GM19397 (cell line): Measurements from ENCODE around the gene POU3F1.
A peak's percentile ranks its signal among the peaks of the same experiment; 100 is the strongest.

Source experiments
- ATAC-seq: cut with Tn5 transposase; IDR thresholded peaks from one replicate; pipeline ENCODE4 v1.9.1; 2021; ENCODE audit warnings: mild to moderate bottlenecking, moderate library complexity; ENCODE audit not compliant: unreplicated experiment

Gene POU3F1

DNA sequence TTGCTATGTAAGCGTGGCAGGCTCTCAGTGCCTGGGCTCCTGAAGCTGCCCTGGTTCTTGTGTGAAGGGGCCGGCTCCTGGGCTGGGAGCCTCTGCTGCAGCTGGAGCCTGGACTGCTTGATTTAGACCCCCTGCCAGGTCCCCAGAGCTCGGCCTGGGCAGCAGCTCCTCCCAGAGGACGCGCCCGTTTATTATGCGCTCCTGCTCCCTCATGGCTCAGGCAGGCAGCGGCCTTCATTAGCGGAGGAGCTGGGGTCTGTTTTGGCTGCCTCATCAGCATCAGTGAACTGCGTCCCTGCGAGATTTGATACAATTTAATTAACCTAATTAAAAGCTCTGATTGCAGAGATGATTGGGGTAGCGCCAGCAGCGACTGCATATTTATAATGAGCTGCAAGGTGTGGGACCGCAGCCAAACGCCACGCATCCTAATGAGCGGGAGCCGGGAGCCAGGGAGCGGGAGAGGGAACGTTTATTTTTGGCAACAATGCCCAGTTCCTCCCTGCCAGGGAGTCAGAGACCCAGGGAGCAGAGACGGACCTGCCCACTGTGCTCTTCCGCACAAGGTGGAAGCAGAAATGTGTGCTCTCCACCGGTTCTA lies 17.4 kb downstream of the POU3F1 start:
- no peak for ATAC-seq

DNA sequence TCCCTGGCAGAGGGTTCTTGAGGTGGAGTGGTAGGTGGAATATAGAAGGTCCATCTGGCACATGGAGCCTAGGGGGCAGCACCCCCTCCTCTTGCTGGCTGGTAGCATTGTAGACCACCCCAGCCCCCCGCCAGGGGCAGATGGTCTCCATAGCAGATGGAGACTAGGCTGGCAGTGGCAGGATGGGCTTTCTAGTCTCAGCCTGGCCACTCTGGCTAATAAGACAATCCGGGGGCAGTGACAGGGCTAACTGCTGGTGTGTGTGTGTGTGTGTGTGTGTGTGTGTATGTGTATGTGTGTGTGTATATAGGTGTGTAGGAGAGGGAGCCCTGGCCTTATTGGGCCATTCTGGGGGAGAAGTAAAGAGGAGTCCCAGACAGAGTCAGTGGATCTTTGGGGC lies 17.9 kb downstream of the POU3F1 start:
- no peak for ATAC-seq

DNA sequence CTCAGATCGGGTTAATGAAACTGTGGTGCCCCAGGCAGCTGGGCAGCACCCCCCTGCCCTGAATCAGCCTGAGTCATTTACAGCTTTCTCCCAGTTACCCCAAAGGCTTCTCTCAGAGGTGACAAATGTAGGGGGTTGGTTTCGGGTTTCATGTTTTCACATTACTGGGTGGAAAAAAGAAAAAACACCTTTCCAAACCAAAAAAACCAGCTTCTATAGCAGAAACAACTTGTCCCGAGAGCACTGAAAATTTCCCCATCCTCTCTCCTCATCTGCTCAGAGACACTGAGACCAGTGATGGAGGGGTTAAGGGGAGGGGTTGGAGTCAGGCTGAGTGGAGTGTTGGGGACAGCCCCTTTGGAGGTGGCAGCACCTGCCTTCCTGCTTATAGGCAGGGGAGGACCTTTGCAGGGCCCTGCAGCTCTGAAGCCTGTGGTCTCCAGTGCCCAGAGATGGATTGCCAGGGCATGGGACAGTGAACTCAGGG lies 18.4 kb downstream of the POU3F1 start:
- ATAC-seq: peak; percentile 63

DNA sequence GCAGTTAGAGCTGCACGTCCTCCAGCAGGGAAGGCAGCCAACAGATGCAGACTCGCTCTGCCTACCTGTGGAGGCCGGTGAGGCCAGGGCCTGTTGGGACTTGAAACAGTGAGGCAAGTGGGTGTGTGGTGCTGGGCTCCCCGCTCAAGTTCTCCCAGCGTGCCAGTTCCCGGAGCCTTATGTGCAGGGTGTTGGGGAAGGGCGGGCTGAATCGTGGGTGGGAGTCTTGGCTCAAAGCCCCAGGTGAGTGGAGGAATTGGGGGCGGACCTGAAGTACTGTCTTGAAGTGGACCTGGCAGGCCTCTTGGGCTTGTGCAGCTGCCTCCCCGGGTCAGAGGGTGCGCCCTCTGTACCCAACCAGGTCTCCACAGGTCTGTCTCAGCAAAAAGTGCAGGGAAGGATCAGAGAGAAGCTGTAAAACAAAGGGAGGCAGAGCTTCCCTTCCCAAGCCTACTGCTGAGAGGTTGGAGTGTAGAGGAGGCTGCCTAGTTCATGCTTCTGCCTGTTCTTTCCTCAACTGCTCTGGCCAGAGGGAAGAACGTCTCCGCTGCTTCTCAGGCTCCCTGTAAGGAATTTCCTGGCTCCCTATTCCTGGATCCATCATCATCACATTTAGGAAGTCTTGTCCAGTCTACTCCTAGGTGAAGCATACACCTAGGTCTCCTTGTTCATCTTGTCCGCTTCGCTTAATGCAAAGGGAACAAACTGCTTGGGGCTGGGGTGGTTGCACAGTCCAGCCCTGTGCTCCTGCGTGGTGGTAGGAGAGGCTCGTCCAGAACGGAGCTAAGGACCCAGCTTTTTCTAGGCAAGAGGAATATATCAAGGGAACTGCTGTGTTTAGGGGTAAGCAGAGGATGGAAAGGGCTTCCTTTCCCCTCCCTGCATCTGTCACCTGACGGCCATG lies 19.1 kb downstream of the POU3F1 start:
- ATAC-seq: no peak

DNA sequence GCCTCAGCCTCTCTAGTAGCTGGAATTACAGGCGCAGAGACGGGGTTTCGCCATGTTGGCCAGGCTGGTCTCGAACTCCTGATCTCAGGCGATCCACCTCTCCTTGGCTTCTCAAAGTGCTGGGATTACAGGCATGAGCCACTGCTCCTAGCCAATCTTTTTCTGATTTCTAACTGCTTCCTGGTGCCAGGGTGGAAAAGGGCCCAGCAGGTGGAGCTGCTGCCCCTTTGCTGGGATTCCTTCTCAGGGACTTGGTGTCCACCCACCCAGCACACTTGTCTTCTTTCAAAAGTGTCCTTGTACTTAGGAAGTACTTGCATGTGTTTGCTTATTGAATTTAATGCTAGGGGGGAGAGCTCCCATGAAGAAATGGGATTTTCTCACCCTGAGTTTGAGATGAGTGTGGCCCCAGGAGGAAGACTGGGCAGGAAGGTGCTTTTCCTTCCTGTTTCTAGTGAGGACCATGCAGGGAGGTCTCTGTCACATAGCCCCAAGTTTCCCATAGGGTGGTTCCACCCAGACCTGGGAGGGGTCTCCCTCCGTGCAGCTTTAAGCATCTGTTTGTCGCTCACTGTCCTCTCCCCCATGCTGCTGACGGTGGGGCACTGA lies 19.9 kb downstream of the POU3F1 start:
- no peak for ATAC-seq

DNA sequence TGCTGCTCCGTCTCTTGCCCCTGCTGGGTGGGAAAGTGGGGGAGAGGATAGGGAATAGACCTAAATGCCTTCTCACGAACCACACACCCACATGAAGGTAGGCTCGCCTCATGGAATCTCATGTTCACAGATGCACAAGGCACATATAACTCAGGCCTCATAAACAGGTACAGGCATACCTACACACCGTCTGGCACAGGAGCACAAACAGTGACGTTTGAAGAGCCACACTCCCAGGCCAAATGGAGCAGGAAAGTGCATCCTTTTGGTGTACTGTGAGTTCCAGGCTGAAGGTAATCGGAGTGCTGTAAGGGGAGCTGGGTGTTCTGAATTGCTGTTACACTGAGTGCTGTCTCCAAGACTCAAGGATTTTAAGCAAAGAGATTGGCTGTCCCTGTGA lies 20.9 kb downstream of the POU3F1 start:
- no peak for ATAC-seq

DNA sequence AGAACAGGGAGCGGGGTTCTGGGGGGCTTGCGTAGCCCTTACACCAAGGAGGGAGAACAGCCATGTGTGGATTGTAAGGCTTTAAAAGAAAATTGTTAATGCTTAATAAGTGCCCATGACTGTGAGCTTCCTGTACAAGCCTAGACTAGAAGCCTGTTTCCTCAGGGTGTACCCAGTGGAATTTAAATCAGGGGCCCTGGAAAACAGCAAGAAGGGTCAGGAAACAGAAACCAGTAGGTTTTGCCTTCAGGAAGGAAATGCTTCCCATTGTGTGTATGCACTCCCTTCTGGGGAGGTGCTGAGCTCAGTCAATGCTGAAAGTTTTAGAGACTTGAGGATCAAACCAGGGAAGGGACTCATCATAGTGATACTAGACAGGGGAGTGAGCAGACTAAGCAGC lies 21.4 kb downstream of the POU3F1 start:
- no peak for ATAC-seq

DNA sequence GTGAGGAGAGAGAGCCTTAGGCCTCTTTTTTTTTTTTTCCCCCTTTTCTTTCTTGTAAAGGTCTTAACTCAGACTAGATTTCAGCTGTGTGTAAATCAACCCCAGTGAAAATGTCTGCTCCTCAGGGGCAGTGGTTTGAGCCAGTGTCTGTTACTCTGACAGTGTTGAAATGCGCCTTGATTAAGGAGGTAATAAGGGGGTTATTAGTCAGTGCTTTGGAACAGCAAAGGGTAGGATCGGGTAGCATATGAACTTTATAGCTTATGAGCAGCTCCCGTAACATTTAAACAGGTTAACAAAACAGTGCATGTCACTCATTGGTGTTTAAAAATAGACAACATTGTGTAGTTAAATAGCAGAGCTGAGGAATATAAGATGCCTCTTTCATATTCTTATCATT lies 23.8 kb downstream of the POU3F1 start:
- no peak for ATAC-seq

DNA sequence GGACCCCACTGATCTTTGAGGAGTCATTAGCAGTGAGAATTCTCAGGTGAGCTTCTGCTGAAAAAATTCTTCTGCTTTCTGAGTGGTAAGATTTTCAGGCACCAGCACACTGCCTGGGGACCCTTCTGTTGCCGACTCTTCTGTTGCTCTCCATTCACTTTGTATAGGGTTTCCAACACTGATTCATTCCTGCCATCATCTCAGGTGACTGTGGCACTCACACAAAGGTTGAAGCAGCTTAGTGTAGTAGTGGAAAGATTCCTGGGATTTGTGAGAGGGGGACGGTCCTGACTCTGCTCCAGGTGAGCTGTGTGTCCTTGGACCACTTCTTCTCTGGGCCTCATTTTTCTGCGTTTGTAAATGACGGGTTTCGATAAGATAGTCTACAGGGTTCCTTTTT lies 24.6 kb downstream of the POU3F1 start:
- ATAC-seq: no peak

DNA sequence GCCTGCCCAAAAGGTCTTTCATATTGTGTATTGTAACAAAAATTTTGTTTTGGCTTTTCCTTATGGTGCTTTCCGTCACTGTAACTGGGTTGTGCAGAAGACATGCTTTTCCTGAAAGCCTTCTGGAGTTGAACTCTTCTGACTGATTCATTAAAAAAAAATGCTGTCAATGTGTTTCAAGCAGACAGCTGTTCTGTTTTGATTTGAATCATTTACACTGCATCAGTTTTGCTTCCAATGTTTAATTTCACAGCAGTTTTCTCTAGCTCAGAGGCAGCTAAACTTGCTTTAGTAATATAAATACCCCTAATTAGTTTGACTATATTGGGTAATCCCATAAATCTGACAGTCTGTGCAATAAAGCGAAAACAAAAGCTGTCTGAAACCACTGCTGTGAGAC lies 26.2 kb downstream of the POU3F1 start:
- ATAC-seq: no peak

DNA sequence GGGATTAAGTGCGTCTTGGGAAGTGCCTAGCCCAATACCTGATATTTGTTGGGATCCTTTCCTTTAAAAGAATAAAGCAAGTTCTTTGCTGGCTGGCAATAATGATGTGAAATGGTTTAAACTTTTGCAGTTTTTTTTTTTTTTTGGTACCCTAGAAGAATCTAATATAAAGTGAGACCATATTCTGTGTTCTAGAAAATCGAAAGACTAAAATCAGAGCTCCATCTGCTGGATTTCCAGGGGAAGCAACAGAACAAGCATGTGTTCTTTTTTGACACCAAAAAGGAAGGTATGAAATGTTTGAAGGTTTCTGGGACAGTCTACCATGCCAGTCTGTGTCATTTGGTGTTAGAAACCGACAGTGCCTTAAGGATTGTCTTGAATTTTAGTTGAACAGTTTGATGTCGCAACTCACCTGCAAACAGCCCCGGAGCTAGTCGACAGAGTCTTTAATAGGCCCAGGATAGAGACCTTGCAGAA lies 27.7 kb downstream of the POU3F1 start:
- ATAC-seq: no peak

DNA sequence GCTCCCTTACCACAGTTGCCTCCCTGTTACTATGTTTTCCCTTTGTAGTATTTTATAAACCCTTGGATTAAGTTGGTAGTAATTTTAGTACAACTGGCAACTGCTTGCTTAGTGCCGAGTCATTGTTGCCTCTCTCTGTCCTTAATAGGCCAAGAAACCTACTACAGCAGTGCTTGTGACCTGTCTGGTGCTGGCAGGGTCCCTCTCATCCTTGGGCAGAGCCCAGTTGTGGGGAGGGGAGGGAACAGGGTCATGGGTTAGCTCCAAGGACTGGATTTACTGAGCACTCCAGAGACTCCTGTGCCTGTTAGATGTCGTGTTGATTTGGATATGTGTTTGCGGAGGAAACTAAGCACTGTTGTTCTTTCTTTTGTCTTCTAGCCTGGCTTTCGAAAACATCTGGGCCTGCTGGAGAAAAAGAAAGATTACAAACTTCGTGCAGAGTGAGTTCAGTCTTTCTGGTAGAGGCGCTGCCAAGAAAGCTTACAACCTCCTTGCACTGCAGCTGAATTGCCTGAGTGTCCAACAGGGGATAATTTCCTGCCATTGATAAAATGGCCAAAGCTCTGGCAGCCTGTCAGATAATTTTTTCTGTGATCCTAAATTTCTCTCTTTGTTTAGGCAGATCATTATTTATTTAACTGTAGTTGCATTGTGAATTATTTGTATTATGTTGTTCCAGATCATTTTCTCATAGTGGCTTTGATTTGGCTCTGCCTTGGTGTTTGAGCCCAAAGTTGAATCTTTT lies 30.4 kb downstream of the POU3F1 start:
- ATAC-seq: no peak

DNA sequence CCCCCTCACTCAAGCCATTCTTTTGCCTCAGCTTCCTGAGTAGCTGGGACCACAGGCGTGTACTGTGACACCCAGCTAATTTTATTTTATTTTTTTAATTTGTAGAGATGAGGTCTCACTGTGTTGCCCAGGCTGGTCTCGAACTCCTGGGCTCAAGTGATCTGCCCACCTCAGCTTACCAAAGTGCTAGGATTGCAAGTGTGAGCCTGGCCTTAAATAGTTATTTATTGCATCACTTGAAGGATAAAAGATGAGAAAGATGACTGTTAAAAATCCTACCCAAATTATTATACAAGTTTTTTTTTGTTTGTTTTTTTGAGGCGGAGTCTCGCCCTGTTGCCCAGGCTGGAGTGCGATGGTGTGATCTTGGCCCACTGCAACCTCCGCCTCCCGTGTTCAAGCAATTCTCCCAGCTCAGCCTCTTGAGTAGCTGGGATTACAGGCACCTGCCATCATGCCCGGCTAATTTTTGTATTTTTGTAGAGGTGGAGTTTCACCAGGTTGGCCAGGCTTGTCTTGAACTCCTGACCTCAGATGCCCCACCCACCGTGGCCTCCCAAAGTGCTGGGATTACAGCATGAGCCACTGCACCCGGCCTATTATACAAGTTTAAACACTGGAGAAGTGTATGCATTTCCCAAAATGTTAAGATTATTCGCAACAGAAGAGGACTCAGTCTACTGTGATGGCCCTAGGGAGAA lies 31.7 kb downstream of the POU3F1 start:
- ATAC-seq: no peak

DNA sequence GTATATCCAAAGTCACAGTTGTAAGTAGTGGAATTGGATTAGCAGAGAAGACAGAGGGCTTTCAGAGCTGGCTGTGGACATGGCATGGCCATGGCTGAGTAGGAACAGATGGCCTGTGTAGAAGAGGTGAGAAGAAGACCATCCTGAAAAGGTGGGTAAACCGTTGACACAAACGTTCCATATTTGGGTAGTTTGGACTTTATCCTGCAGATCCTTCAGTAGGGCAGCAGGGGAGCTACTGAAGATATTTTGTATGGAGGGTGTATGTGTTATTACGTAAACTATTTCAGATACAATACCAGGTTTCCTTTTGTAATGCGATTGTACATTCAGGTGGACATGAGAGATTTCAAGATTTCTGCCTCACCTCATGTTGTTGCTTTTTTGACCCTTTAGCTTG lies 32.4 kb downstream of the POU3F1 start:
- ATAC-seq: no peak

DNA sequence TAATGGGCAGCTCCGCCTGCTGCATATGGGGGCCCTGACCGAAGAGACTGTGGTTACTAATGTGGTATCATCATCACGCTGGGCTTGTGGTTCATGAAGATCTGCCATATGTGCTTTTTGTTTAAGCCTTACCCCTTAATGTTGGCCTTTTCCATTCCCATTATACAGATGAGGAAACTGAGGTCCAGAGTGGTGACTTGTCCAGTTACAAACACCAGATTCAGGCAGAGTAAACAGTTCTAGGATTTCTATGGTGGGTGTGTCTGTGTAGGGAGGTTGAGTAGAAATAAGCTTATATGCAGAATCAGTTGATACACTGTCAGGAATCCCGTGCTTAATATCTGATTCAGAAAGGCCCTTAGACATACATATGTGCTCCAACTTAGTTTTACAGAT lies 33.4 kb downstream of the POU3F1 start:
- no peak for ATAC-seq

DNA sequence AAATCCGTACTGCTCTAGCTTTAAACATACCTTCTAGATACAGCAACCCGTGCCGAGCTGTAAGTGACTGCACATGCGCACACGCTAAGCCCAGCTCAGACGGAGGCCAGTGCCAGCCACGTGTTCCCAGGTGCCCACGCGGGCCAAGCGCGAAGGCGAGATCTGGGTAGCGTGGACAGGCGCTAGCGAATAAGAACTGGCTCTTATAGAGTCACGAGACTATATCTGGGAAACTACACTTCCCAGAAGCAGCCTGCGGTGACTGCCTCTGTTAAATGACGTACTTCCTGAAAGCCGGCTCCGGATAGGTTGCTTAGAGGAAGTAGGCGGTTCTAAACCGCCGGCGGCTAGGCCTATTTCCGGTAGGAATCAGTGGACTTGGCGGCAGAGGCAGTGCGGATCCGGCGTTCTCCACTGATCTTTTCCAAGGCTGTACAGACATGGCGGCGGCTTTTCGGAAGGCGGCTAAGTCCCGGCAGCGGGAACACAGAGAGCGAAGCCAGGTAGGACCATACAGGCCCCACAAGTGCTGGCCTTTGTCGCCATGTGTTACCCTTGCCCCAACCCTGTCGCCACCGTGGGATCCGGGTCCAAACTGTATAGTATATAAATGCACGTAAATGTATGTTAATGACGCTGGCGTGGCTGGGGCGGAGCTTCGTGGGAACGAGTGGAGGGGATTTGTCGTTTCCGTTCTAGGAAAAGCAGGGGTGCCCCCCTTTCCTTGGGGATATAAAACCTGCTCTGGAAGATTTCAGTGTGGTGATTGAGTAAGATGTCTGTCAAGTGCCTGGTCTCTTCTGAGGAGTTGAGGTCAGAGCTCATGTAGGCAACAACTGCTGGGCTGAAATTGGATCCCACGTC lies 34.0 kb downstream of the POU3F1 start, which contains the start of gene UTP11:
Gene UTP11, plus strand, starts transcription at position 372 of the 864 bp plus-strand sequence. Its CDS starts 69 bp downstream, at position 441.
- peak; percentile 93 for ATAC-seq

DNA sequence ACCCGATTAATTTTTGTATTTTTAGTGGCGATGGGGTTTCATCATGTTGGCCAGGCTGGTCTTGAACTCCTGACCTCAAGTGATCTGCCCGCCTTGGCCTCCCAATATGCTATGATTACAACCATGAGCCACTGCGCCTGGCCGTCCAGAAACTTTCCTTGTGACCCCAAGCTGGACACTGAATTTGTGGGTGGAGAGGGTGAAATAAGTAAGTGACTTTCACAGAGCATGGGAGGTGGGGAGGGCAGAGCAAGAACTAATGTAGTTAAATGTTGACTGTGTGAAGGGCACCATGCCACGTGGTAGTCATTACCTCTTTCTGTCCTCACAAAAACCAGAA lies 36.8 kb downstream of the POU3F1 start:
- no peak for ATAC-seq

DNA sequence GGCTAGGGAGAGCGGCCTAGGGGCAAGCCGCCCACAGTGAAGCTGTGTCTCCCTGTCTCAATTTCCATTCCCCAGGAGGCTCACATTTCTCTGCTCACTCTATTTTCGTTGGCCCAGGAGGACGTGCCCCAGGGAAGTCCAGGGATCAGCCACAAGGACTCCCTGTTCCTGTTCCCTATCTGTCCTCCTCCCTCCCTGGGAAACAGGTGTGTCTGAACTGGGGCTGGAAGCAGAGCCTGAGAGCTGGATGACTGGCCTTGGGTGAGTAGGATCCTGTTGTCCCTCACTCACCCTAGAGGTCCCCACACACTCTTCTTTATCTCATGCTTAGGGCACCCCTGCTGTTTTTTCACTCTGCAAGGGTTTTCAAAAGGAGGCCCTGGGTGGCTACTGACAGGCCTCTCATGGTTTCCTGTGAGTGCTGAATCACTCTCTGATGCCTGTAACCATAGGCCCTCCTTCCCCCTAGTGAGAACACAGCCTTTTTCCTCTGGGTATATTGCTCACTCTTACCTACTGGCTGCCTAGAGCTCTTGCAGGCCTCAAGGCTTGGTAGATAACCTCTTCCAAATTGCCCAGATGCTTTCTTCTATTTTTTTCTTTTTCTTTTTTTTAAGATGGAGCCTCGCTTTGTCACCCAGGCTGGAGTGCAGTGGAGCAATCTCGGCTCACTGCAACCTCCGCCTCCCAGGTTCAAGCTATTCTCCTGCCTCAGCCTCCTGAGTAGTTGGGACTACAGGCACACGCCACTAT lies 37.3 kb downstream of the POU3F1 start:
- ATAC-seq: no peak
